Neutrophil (primary cell): ENCODE measurements around the gene PLEKHM3.

Experiments used
- H3K27ac ChIP-seq: fragments of 200-600 bp; sonication (generic); 2 replicates; pipeline ENCODE4 v1.5.1; 2016; ENCODE audit warnings: mild to moderate bottlenecking, moderate library complexity
- H3K27me3 ChIP-seq: fragments of 200-600 bp; sonication (generic); 2 replicates; pipeline ENCODE4 v1.6.0; 2016; ENCODE audit warnings: mild to moderate bottlenecking
- H3K36me3 ChIP-seq: fragments of 200-600 bp; sonication (generic); 2 replicates; pipeline ENCODE4 v1.5.1; 2017
- H3K4me1 ChIP-seq, 2 experiments: fragments of 200-600 bp in 1 of 2; sonication (generic) in 1 of 2; 1 replicate in 1 of 2; 2 replicates in 1 of 2; pipeline versions ENCODE4 v1.5.1 to v1.6.1; 2013 to 2016; ENCODE audit warnings: low read depth in 1 of 2, low read length in 1 of 2, mild to moderate bottlenecking in 1 of 2, moderate library complexity in 1 of 2; ENCODE audit not compliant: control insufficient read depth in 1 of 2, insufficient read depth in 1 of 2
- H3K4me3 ChIP-seq, 2 experiments: fragments of 200-600 bp in 1 of 2; sonication (generic) in 1 of 2; 1 replicate in 1 of 2; 2 replicates in 1 of 2; pipeline ENCODE4 v1.5.1; 2013 to 2016; ENCODE audit warnings: low read depth in 1 of 2, low read length in 1 of 2, mild to moderate bottlenecking in 1 of 2, moderate library complexity in 1 of 2
- H3K9me3 ChIP-seq: fragments of 200-600 bp; sonication (generic); 2 replicates; pipeline ENCODE4 v1.5.1; 2016
- TF ChIP-seq, protein P1 (sequence below): fragments of 200-600 bp; sonication (generic); IDR thresholded peaks from 2 replicates; pipeline ENCODE4 v1.5.1; 2016; ENCODE audit warnings: antibody characterized with exemption

The PLEKHM3 gene

DNA sequence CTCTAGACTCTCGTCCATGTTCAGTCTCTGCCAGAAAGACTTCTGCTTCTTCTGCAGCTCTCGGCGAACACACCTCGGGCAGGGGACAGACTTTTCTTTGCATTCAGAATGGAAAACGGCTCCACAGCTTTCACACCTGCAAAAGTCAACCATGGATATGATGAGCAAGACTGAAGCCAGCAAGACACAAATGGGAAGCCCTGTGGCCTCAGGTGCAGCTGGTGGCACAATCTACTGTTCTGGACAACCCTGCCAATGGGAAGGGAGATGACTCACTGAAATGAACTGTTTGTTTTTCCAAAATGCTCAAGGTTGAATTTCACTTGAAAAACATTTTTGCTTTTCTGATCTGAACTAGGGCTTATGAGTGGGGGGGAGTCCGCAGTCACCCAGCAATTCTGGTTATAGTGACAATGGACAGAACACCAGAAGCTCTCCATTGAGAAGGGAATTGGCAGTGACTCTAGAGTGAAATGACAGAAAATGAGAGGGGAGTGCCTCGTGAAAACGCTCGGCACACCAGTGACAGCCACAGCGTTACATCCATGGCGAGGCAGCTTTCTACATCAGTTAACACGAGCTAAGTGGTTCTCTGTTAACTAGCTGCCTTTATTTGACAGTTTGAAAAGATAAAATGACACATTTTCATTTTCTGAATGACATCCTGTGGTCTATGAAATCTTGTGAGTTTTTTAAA is 196.8 kb downstream of the PLEKHM3 start:
- Histone ChIP-seq H3K4me1 (no peaks in the 10 kb centered on the region), H3K9me3 (no peaks in the 10 kb centered on the region), H3K36me3 (peaks cover 35% of the 10 kb centered on the region), H3K4me3 (no peak overlapping the region), H3K27ac (no peak overlapping the region), H3K27me3 (no peaks in the 10 kb centered on the region)
- TF ChIP-seq, protein P1, sequence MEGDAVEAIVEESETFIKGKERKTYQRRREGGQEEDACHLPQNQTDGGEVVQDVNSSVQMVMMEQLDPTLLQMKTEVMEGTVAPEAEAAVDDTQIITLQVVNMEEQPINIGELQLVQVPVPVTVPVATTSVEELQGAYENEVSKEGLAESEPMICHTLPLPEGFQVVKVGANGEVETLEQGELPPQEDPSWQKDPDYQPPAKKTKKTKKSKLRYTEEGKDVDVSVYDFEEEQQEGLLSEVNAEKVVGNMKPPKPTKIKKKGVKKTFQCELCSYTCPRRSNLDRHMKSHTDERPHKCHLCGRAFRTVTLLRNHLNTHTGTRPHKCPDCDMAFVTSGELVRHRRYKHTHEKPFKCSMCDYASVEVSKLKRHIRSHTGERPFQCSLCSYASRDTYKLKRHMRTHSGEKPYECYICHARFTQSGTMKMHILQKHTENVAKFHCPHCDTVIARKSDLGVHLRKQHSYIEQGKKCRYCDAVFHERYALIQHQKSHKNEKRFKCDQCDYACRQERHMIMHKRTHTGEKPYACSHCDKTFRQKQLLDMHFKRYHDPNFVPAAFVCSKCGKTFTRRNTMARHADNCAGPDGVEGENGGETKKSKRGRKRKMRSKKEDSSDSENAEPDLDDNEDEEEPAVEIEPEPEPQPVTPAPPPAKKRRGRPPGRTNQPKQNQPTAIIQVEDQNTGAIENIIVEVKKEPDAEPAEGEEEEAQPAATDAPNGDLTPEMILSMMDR, result no peak

DNA sequence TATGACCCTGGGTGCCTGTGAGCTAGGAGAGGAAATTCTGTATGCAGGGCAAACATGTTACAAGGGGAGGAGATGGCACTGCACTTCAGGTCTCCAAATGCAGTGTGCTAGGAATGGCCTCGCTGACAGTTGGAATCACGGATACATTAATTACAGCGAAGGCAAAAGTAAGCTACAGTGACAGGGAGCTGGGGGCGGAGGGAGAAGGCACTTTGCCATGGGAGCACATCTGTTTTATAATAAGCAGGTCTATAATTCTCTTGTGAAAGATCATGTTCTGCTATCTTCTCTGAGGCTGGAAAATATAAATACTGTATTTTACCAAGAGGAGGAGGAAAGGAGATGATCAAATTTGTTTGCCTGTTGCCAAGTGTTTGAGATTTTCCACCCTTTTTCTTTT is 199.3 kb downstream of the PLEKHM3 start:
- Histone ChIP-seq H3K27ac (no peak overlapping the region), H3K4me3 (no peak overlapping the region), H3K9me3 (no peaks in the 10 kb centered on the region), H3K36me3 (peaks cover 35% of the 10 kb centered on the region), H3K27me3 (no peaks in the 10 kb centered on the region), H3K4me1 (no peaks in the 10 kb centered on the region)
- TF ChIP-seq, protein P1, result no peak

DNA sequence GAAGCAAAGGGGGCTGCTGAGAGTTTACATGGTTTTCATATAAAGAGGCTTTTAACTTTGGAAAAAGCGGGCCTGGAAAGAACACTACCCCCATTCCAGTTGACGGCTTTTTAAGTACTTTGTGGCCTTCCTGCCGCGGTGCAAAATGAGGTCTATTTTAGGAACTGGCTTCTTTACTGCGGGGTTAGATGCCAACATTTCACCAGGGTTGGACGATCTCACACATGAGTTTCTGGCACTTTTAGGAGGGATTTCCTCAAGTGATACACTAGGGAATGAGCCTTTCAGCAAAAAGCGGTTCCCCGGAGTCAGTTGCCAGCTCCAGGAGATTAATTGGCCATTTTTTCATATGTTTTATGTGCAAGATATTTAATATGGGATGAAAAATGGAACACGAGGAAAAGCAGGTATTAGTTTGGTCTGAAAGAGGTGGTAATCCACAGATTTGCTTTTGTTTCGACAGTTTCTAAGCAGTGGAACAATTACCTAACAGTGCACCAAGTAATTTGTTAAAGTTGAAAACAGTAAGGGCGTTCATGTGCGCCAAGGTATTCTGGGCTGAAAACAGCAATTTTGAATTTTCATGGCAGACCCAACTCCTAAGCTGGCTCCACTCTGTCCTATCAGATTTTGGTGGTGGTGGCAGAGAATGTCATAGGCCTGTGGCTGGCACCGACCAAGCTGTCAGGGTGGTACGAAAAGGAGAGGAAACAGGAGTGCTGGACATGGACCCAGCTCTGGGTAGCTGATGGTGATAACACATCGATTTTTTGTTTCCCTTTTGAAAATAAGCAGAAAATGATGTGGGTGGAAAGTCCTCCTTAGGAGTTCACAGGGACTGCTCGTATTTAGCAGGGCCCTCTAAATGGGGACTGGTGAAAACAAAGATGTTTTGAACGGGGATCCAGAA is 200.0 kb downstream of the PLEKHM3 start:
- TF ChIP-seq, protein P1, result no peak
- H3K36me3 ChIP-seq, result peaks cover 35% of the 10 kb centered on the region
- no peak overlapping the region for H3K27ac ChIP-seq
- H3K4me3 ChIP-seq, result no peak overlapping the region
- no peaks in the 10 kb centered on the region for H3K27me3 ChIP-seq
- no peaks in the 10 kb centered on the region for H3K9me3 ChIP-seq
- no peaks in the 10 kb centered on the region for H3K4me1 ChIP-seq

DNA sequence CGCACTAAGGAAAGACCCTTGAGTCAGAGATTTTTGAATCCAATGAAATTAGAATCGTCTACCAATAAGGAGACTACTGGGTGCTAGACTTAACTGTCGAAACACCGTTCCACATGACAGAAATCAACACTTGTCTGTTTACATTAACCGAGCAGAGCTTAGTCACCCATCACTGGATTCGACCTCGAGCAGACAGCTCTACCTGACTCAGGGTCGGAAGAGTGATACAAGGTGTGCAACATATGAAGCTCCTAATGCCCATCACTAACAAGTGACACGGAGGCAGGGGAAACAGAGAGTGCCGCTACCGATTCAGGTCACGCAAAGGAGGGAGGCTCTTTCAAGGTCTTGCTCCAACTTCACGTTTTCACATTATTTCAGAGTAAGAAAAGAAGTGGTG is 201.5 kb downstream of the PLEKHM3 start:
- Histone ChIP-seq H3K4me1 (no peaks in the 10 kb centered on the region), H3K9me3 (no peaks in the 10 kb centered on the region), H3K4me3 (no peak overlapping the region), H3K27me3 (no peaks in the 10 kb centered on the region), H3K27ac (no peak overlapping the region), H3K36me3 (peaks cover 35% of the 10 kb centered on the region)
- TF ChIP-seq, protein P1, result no peak

DNA sequence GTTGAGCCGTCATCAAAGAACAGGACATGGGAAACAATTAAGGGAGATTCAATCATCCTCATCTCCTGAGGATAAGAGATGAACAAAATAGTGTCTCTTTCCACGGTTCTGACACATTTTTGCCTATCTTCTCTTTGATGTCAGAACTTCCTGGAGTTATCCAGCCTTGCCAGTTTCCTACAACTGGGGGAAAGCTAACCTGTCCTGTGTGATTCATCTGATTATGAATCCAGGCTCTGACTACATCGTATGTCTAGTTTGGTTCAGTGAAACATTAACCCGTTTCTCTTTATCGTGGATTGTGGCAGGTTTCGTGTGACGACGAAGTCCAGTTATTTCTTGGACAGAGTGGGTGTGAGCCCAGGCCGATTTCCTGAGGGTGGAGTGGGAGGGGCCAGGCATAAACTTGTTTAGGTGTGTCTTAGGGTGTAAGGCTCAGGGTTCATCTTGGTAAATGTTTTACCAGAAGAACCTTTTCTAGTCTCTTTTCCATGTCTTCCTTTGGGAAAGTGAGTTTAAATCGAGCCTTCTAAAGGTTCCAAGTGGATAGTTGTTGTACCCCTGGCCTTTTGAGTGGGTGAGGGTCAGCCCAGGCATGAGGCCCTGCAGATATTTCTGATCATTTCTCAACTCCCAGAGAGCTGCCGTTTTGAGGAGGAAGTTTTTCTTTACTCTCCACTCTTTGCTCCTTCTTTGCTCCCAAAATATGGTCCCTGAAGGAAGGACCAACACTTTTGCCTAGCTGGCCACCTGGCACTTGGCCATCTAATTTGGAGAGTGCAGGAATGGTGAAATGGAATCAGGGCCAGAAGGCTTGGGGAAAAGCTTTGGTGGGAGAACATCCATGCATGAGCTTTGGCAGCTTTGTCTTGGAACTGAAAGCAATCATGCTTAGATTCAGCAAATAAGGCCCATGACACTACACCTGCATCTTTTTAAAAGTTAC is 205.2 kb downstream of the PLEKHM3 start:
- Histone ChIP-seq H3K27me3 (no peaks in the 10 kb centered on the region), H3K4me3 (no peak overlapping the region), H3K4me1 (peaks cover 8 to 11% of the 10 kb centered on the region in 2 experiments), H3K36me3 (peaks cover 6% of the 10 kb centered on the region), H3K9me3 (no peaks in the 10 kb centered on the region), H3K27ac (no peak overlapping the region)
- TF ChIP-seq, protein P1, result no peak
